NCI-H2107 treated with DMSO at 0.1 percent for 48 hours (cell line): ENCODE data around the gene M6PR.
"Not testable (repeated sequence)": the region's sequence is repeated elsewhere in the genome, so short reads cannot be mapped to it uniquely, and the experiment has no call there.

ENCODE experiments used
- DNase-seq: peaks from one replicate; lab custom pipeline; 2025; ENCODE audit not compliant: unreplicated experiment; lab: John Stamatoyannopoulos, UW

The M6PR gene

GRCh38 chr12:8951744-8952143 lies 2.3 kb upstream of the M6PR start:
- no peak for DNase-seq

- DNase-seq: no peak
Measured at GRCh38 chr12:8950702-8951478, 1.4 kb upstream of the M6PR start.

- DNase-seq: no peak
Measured at GRCh38 chr12:8950221-8950527, 729 bp upstream of the M6PR start.

GRCh38 chr12:8948701-8949341 lies 624 bp downstream of the M6PR start:
- DNase-seq: no peak

- no peak for DNase-seq
Measured at GRCh38 chr12:8947737-8948136, 1.7 kb downstream of the M6PR start.

GRCh38 chr12:8946733-8947132 lies 2.7 kb downstream of the M6PR start:
- no peak for DNase-seq

- no peak for DNase-seq
Measured at GRCh38 chr12:8943565-8944186, 5.8 kb downstream of the M6PR start.

- no peak for DNase-seq
Measured at GRCh38 chr12:8941691-8942478, 7.6 kb downstream of the M6PR start.

GRCh38 chr12:8937842-8938442 lies 11.5 kb downstream of the M6PR start:
- DNase-seq: not testable (repeated sequence)

- no peak for DNase-seq
Measured at GRCh38 chr12:8936735-8937134, 12.7 kb downstream of the M6PR start.

- not testable (repeated sequence) for DNase-seq
Measured at GRCh38 chr12:8934080-8934479, 15.4 kb downstream of the M6PR start.

- not testable (repeated sequence) for DNase-seq
Measured at GRCh38 chr12:8932464-8932863, 17.0 kb downstream of the M6PR start.

- DNase-seq: not testable (repeated sequence)
Measured at GRCh38 chr12:8930655-8931323, 18.7 kb downstream of the M6PR start.

GRCh38 chr12:8922544-8922943 lies 26.9 kb downstream of the M6PR start:
- no peak for DNase-seq

- DNase-seq: not testable (repeated sequence)
Measured at GRCh38 chr12:8919643-8920042, 29.8 kb downstream of the M6PR start.

GRCh38 chr12:8917751-8918150 lies 31.7 kb downstream of the M6PR start:
- DNase-seq: no peak

GRCh38 chr12:8917031-8917430 lies 32.4 kb downstream of the M6PR start:
- no peak for DNase-seq

- no peak for DNase-seq
Measured at GRCh38 chr12:8916154-8916553, 33.3 kb downstream of the M6PR start.

- DNase-seq: peak; percentile 36
Measured at GRCh38 chr12:8914716-8915526, 34.5 kb downstream of the M6PR start.
